K562 treated with DMSO at 1 percent for 4 hours (cell line): ENCODE results near the gene HPD. TPM values are rescaled to one million over a fixed set of nuclear protein-coding genes. Genes with fewer than 3 reads are reported as not detected.

ENCODE experiments used
- total RNA-seq: library from RNA; unstranded; fragments of 300-600 nt; gene quantifications from 2 replicates; pipeline ENCODE4 v1.2.3, GENCODE V29; 2022; ENCODE audit not compliant: insufficient read depth

The HPD gene
- total RNA-seq, result not detected in 2 replicates

DNA sequence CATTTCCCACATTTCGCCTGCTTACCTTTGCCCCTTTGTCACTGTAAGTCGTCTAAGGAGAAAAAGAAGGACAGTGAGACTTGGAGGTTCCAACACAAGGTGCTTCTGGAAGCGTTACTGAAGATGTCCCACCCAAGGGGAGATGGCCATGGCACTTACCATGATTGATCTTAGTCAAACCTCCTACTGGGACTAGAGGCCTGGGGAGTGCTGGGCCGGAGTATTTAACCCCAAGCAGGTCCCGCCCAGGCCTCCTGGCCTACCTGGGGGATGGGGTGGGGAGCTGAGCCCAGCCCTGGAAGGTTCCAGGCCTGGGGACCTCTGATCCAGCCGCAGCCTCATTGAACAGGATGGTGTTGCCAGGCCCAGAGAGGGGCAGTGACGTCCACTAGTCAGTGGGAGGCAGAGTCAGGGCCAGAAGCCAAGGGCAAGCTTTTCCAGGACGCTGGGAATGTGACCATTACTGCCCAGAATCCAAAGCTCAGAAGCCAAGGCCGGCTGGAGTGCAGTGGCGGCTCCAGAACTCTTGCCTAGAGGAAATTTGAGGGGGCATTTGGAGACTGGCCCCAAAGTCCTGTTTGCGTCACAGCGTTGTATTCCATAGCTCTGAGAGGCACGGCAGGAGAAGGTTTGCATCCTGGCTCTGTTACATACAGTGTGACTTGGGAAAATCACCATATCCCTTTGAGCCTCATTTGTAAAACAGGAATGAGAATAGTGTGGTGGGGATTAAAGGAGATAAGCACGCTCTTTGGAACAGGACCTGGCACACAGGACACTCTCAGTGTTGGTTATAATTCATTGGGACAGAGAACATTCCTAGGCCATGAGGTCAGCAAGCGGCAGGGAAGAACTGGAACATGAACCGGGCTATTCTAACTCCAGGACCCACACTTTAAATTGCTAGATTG is at the start of gene HPD:
Gene HPD (minus strand): TSS at position 198 of the 911 bp plus-strand sequence. CDS start 36 bp downstream, at position 162.

DNA sequence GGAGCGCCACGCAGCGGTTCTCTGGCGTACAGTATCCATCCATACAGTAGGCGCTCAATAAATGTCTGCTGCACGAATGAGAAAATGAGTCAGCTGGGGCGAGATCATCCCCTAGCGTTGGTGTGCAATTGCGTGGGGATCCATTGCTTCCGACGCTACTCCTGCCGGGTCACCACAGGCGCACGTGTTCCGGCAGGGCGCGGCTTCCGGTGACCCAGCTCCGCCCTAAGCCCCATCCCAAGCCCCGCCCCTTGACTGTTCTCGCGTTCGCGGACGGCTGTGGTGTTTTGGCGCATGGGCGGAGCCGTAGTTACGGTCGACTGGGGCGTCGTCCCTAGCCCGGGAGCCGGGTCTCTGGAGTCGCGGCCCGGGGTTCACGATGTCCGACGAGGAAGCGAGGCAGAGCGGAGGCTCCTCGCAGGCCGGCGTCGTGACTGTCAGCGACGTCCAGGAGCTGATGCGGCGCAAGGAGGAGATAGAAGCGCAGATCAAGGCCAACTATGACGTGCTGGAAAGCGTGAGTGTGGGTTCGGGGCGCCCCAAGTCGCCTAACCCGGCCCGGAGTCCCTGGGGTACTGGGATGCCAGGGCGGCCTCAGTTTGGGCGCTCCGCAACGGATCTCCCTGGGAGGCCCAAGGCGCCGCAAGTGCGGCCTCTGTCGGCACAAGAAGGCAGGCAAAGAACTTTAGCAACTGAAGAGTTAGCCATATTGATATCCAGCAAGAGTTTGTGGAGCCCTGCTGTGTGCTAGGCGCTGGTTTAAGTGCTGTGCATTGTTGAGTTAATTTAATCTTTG is 30.0 kb upstream of the HPD start, which contains the start of gene PSMD9:
Gene PSMD9 (plus strand): TSS at position 313 of the 796 bp plus-strand sequence. CDS start 67 bp downstream, at position 380.

DNA sequence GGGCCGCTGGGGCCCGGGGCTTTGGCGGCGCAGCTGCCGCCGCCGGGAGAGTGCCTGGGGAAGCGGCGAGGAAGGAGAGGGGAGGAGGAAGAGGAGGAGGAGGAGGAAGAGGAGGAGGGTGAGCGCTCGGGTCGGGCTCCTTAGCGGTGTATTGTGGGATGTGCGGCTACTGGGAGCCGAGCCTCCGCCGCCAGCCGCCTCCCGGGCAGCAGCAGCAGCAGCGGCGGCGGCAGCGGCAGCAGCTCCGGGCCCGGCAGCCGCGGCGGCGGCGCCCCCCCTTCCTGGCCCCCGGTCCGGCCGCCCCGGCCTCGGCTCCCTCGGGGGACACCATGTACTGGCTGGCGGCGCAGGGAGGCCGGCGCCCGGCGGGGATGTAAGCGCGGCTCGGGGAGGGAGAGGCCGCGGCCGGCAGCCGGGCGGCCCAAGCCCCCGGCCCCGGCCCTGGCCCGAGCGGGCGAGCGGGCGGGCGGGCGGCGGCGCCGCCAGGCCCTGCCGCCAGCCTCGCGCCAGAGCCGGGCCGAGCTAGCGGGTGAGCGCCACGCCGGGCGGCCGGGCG is 54.7 kb downstream of the HPD start, which contains the start of gene SETD1B:
Gene SETD1B (plus strand): TSS at position 149 of the 556 bp plus-strand sequence. CDS start 729 bp downstream, outside the sequence.

DNA sequence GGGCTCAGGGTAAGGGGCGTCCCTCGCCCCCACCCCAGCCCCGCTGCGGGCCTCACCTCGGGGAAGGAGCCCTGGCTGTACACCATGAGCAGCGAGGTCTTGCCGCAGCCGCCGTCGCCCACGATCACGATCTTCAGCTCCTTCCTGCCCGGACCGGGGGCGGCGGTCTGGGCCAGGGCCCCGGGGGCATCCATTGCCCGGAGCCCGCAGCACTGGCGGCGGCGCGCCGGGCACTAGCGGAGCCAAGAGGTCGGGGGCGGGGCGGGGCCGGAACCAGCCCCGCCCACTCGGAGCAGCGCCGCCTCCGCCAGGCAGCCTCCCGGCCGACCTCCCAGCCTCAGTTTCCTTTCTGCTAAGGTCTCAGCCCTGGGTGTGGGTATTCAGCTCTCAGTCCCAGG is 65.2 kb downstream of the HPD start, which contains the start of gene RHOF:
Gene RHOF (minus strand): TSS at position 249 of the 398 bp plus-strand sequence. CDS start 55 bp downstream, at position 194.

Other genes starting within 250 kb of the HPD start
- gene ORAI1, start 232.3 kb downstream of the HPD start, total RNA-seq, result 52.1 and 63.6 TPM in 2 replicates
- not detected in 2 replicates for gene MORN3, start 189.2 kb downstream of the HPD start, total RNA-seq
- 8.4 and 13.2 TPM in 2 replicates for gene TMEM120B, start 146.1 kb downstream of the HPD start, total RNA-seq
- gene RHOF, start 65.2 kb downstream of the HPD start, total RNA-seq, result 3.2 and 3.4 TPM in 2 replicates
- gene SETD1B, start 54.9 kb downstream of the HPD start, total RNA-seq, result 4.9 and 6.9 TPM in 2 replicates
- gene PSMD9, start 29.9 kb upstream of the HPD start, total RNA-seq, result 76.9 and 138 TPM in 2 replicates
- gene CFAP251, start 59.7 kb upstream of the HPD start, total RNA-seq, result 6.0 and 12.3 TPM in 2 replicates
- gene BCL7A, start 163.0 kb upstream of the HPD start, total RNA-seq, result 18.8 and 20.2 TPM in 2 replicates
- gene MLXIP, start 219.9 kb upstream of the HPD start, total RNA-seq, result 29.6 and 43.2 TPM in 2 replicates